ENCODE measurements around the gene TBCK. TPM values are rescaled to one million over a fixed set of nuclear protein-coding genes. Genes with fewer than 3 reads are reported as not detected.

The TBCK gene
- total RNA-seq, 1 experiment from 2014 or later = 22.3 TPM

DNA sequence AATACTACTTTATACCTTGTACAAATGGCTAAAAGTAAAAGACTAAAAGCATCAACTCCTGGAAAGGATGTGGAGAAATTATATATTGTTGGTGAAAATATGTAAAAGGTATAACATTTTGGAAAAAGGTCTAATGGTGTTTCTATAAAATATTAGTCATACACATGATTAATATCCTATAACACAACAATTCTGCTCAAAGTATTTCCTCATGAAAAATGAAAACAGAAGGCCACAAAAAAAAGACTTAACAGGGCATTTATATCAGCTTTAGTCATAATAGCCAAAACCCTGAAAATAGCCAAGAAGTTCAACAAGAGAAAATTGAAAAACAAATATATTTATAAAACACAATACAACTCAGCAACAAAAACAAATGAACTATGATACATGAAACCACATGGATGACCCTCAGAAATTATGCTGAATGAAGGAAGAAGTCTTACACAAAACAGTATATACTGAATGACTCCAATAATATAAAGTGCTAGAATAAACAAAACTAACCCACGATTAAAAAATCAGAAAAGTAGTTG lies 38.8 kb downstream of the TBCK start:
- H3K9me3 ChIP-seq (ENCODE audit: control insufficient read depth in 1 of 2, insufficient read depth in 1 of 2, low read depth in 1 of 2, low read length in 2 of 2) = no peaks in the 10 kb centered on the region
- H3K9me2 ChIP-seq (ENCODE audit: insufficient read depth) = no peaks in the 10 kb centered on the region
- no peak overlapping the region for H3K9ac ChIP-seq (ENCODE audit: low read length)
- H3K4me2 ChIP-seq (ENCODE audit: low read length) = no peak overlapping the region
- no peaks in the 10 kb centered on the region for H3K27me3 ChIP-seq (ENCODE audit: insufficient read depth, low read length)
- no peaks in the 10 kb centered on the region for H4K20me1 ChIP-seq (ENCODE audit: insufficient read depth)
- H3K4me3 ChIP-seq (replicated peaks in 1 of 2; ENCODE audit: low read depth in 1 of 2, low read length in 2 of 2) = no peak overlapping the region
- CTCF ChIA-PET = no interaction called here
- RAD21 ChIA-PET (ENCODE audit: low non-redundant PET in 1 of 2, low total read pairs in 2 of 2, uncharacterized antibody in 2 of 2, unreplicated experiment in 2 of 2) = no interaction called here
- H3K36me3 ChIP-seq (ENCODE audit: control insufficient read depth in 1 of 2, insufficient read depth in 2 of 2, low read length in 2 of 2) = no peaks in the 10 kb centered on the region
- ATAC-seq (no peak), DNase-seq (ENCODE audit: low read depth, low spot score) (no peak)
- no peaks in the 10 kb centered on the region for H3K79me2 ChIP-seq (ENCODE audit: insufficient read depth, low read length)
- intact Hi-C loops (cut with micrococcal nuclease) = no loop called here
- H3K4me1 ChIP-seq (ENCODE audit: control insufficient read depth in 1 of 2, insufficient read depth in 2 of 2, low read length in 2 of 2) = no peaks in the 10 kb centered on the region
- POLR2A ChIA-PET = no interaction called here
- no peak overlapping the region for H3K27ac ChIP-seq (ENCODE audit: low read depth, low read length)
- TF ChIP-seq POLR2AphosphoS5 (IDR thresholded peaks at IDR 0.05; ENCODE audit: low read depth, low read length) (no peak), ZNF274 (IDR thresholded peaks at IDR 0.05; ENCODE audit: low read depth, low read length) (no peak), CBX3 (IDR thresholded peaks at IDR 0.05; ENCODE audit: low read depth) (no peak), ZFX (IDR thresholded peaks at IDR 0.05) (no peak), ELF1 (IDR thresholded peaks at IDR 0.05; ENCODE audit: borderline replicate concordance, low read depth) (no peak), ZBTB33 (IDR thresholded peaks at IDR 0.05; ENCODE audit: extremely low read depth, insufficient replicate concordance, low read length) (no peak), SIN3A (IDR thresholded peaks at IDR 0.05; ENCODE audit: low read depth) (no peak), CEBPB (IDR thresholded peaks at IDR 0.05; ENCODE audit: low read depth) (no peak), TCF7L2 (IDR thresholded peaks at IDR 0.05; ENCODE audit: borderline replicate concordance, extremely low read depth, insufficient read depth, insufficient read length) (no peak), POLR2A (IDR thresholded peaks at IDR 0.05; ENCODE audit: borderline replicate concordance, extremely low read depth, insufficient read depth, insufficient read length) (no peak), JUND (IDR thresholded peaks at IDR 0.05) (no peak), EZH2phosphoT487 (IDR thresholded peaks at IDR 0.05; ENCODE audit: borderline replicate concordance) (no peak), REST (IDR thresholded peaks at IDR 0.05; ENCODE audit: low read depth) (no peak), SP1 (IDR thresholded peaks at IDR 0.05; ENCODE audit: low read depth) (no peak), MAX (IDR thresholded peaks at IDR 0.05) (no peak)
- TF ChIP-seq, protein P1, sequence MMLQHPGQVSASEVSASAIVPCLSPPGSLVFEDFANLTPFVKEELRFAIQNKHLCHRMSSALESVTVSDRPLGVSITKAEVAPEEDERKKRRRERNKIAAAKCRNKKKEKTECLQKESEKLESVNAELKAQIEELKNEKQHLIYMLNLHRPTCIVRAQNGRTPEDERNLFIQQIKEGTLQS (IDR thresholded peaks at IDR 0.05) = no peak
- TF ChIP-seq, protein P2, sequence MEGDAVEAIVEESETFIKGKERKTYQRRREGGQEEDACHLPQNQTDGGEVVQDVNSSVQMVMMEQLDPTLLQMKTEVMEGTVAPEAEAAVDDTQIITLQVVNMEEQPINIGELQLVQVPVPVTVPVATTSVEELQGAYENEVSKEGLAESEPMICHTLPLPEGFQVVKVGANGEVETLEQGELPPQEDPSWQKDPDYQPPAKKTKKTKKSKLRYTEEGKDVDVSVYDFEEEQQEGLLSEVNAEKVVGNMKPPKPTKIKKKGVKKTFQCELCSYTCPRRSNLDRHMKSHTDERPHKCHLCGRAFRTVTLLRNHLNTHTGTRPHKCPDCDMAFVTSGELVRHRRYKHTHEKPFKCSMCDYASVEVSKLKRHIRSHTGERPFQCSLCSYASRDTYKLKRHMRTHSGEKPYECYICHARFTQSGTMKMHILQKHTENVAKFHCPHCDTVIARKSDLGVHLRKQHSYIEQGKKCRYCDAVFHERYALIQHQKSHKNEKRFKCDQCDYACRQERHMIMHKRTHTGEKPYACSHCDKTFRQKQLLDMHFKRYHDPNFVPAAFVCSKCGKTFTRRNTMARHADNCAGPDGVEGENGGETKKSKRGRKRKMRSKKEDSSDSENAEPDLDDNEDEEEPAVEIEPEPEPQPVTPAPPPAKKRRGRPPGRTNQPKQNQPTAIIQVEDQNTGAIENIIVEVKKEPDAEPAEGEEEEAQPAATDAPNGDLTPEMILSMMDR (IDR thresholded peaks at IDR 0.05 in 2 of 3, conservative IDR thresholded peaks at IDR 0.05 in 1 of 3; ENCODE audit: borderline replicate concordance in 1 of 3, insufficient read depth in 1 of 3, low read depth in 2 of 3, low read length in 2 of 3) = no peak
- no TSS peak for BruUV-seq (replicated peaks)
- no peak overlapping the region for H2AFZ ChIP-seq (ENCODE audit: low read depth, low read length, poor library complexity, severe bottlenecking)
